Endodermal cell (in vitro differentiated cells): Measurements from ENCODE around the gene IGHMBP2. TPM values are rescaled to one million over a fixed set of nuclear protein-coding genes. Genes with fewer than 3 reads are reported as not detected.

Experiments
- DNase-seq: peaks from one replicate; pipeline ENCODE4 v3.0.0-alpha.2; 2017
- H3K27ac ChIP-seq: 2 replicates; pipeline ENCODE4 v1.5.1; 2013; ENCODE audit warnings: mild to moderate bottlenecking, low read depth, low read length, moderate library complexity
- H3K27me3 ChIP-seq: 2 replicates; pipeline ENCODE4 v1.6.1; 2013; ENCODE audit warnings: mild to moderate bottlenecking, low read length, moderate library complexity; ENCODE audit not compliant: insufficient read depth, control insufficient read depth, poor library complexity, severe bottlenecking
- H3K36me3 ChIP-seq: 2 replicates; pipeline ENCODE4 v1.7.0; 2013; ENCODE audit warnings: mild to moderate bottlenecking, low read length, moderate library complexity; ENCODE audit not compliant: control insufficient read depth, insufficient read depth
- H3K4me1 ChIP-seq: one replicate; pipeline ENCODE4 v1.7.0; 2013; ENCODE audit warnings: low read length; ENCODE audit not compliant: control insufficient read depth, insufficient read depth
- H3K4me3 ChIP-seq: 2 replicates; pipeline ENCODE4 v1.5.1; 2013; ENCODE audit warnings: mild to moderate bottlenecking, low read length, moderate library complexity
- H3K9ac ChIP-seq: 2 replicates; pipeline ENCODE4 v1.6.1; 2013; ENCODE audit warnings: mild to moderate bottlenecking, low read length, moderate library complexity; ENCODE audit not compliant: poor library complexity, severe bottlenecking; ENCODE audit errors: extremely low read depth
- H3K9me3 ChIP-seq: 2 replicates; pipeline ENCODE4 v1.6.1; 2013; ENCODE audit warnings: mild to moderate bottlenecking, low read length, moderate library complexity; ENCODE audit not compliant: control insufficient read depth
- H3K27ac Mint-ChIP-seq: 2 replicates; pipeline ENCODE4 v1.8.0; 2020; ENCODE audit warnings: mixed read lengths
- H3K27me3 Mint-ChIP-seq: 2 replicates; pipeline ENCODE4 v1.8.0; 2021; ENCODE audit warnings: mild to moderate bottlenecking, mixed read lengths; ENCODE audit not compliant: insufficient read depth
- H3K36me3 Mint-ChIP-seq: 2 replicates; pipeline ENCODE4 v1.8.0; 2020; ENCODE audit warnings: low read depth, mixed read lengths
- H3K4me1 Mint-ChIP-seq: 2 replicates; pipeline ENCODE4 v1.8.0; 2020; ENCODE audit warnings: mixed read lengths
- H3K4me3 Mint-ChIP-seq: 2 replicates; pipeline ENCODE4 v1.8.0; 2020; ENCODE audit warnings: mild to moderate bottlenecking, moderate library complexity, mixed read lengths
- H3K9me3 Mint-ChIP-seq: 2 replicates; pipeline ENCODE4 v1.8.0; 2020; ENCODE audit warnings: mild to moderate bottlenecking, mixed read lengths
- CTCF ChIP-seq: fragments of 200-600 bp; sonication (generic); conservative IDR thresholded peaks from 2 replicates; pipeline ENCODE4 v1.5.0; 2021; ENCODE audit warnings: antibody characterized with exemption, mild to moderate bottlenecking
- WGBS, 2 experiments: methylation state at CpG; one replicate each; pipeline versions ENCODE4 v1.1.5 to v1.1.7; 2013; ENCODE audit warnings: missing lambda C conversion rate in 2 of 2, mixed read lengths in 1 of 2; ENCODE audit not compliant: insufficient coverage in 1 of 2, insufficient read length in 1 of 2; 5-methylcytosine and 5-hydroxymethylcytosine counted together
- total RNA-seq, 2 donors: library from RNA; stranded (reverse); fragmentation: NEBNext Ultra II Directional in 1 of 2; extraction: Animal tissue kit (Norgen Biotek cat#: 25700) in 1 of 2; gene quantifications; 2 replicates in 1 of 2; 3 replicates in 1 of 2; pipeline ENCODE4 v1.2.1, GENCODE V29; 2021

Gene IGHMBP2
- total RNA-seq, 2 donors from 2014 or later = 23.9 to 28.3 TPM

- H3K4me3 ChIP-seq = no peak overlapping the region
- Mint-ChIP-seq H3K4me3 (no peak overlapping the region), H3K9me3 (no peaks in the 10 kb centered on the region), H3K36me3 (peaks cover 44% of the 10 kb centered on the region), H3K4me1 (no peaks in the 10 kb centered on the region), H3K27ac (no peak overlapping the region), H3K27me3 (no peaks in the 10 kb centered on the region)
- no peaks in the 10 kb centered on the region for H3K4me1 ChIP-seq
- 94 to 99% methylated on average over 10 of the region's 10 CpGs for WGBS, 2 experiments
- no peak overlapping the region for H3K9ac ChIP-seq
- no peaks in the 10 kb centered on the region for H3K9me3 ChIP-seq
- DNase-seq = no peak
- peaks cover 33% of the 10 kb centered on the region for H3K36me3 ChIP-seq
- no peaks in the 10 kb centered on the region for H3K27me3 ChIP-seq
- no peak for TF ChIP-seq CTCF
- no peak overlapping the region for H3K27ac ChIP-seq
Measured at GRCh38 chr11:68936358-68936636, 32.6 kb downstream of the IGHMBP2 start.

GRCh38 chr11:68936676-68937620 lies 33.3 kb downstream of the IGHMBP2 start:
- 90 to 93% methylated on average over 23 to 29 of the region's 29 CpGs for WGBS, 2 experiments
- H3K4me1 ChIP-seq = no peaks in the 10 kb centered on the region
- no peaks in the 10 kb centered on the region for H3K4me1 Mint-ChIP-seq

GRCh38 chr11:68938088-68938487 lies 34.4 kb downstream of the IGHMBP2 start:
- Mint-ChIP-seq H3K36me3 (peaks cover 40% of the 10 kb centered on the region), H3K9me3 (no peaks in the 10 kb centered on the region), H3K4me3 (no peak overlapping the region), H3K27ac (no peak overlapping the region), H3K27me3 (no peaks in the 10 kb centered on the region), H3K4me1 (no peaks in the 10 kb centered on the region)
- H3K4me3 ChIP-seq = no peak overlapping the region
- peaks cover 33% of the 10 kb centered on the region for H3K36me3 ChIP-seq
- no peaks in the 10 kb centered on the region for H3K27me3 ChIP-seq
- H3K9me3 ChIP-seq = no peaks in the 10 kb centered on the region
- no peak for DNase-seq
- H3K27ac ChIP-seq = no peak overlapping the region
- no peak for TF ChIP-seq CTCF
- 90 to 92% methylated on average over 17 to 18 of the region's 18 CpGs for WGBS, 2 experiments
- H3K4me1 ChIP-seq = no peaks in the 10 kb centered on the region
- H3K9ac ChIP-seq = no peak overlapping the region

More at GRCh38 chr11:68936676-68937620, 33.3 kb downstream of the IGHMBP2 start:
- no peak for DNase-seq
- H3K27ac Mint-ChIP-seq = no peak overlapping the region
- no peaks in the 10 kb centered on the region for H3K9me3 Mint-ChIP-seq
- peaks cover 41% of the 10 kb centered on the region for H3K36me3 Mint-ChIP-seq
- Histone ChIP-seq H3K9ac (no peak overlapping the region), H3K9me3 (no peaks in the 10 kb centered on the region), H3K27ac (no peak overlapping the region), H3K27me3 (no peaks in the 10 kb centered on the region), H3K4me3 (no peak overlapping the region), H3K36me3 (peaks cover 33% of the 10 kb centered on the region)
- no peak overlapping the region for H3K4me3 Mint-ChIP-seq
- H3K27me3 Mint-ChIP-seq = no peaks in the 10 kb centered on the region
- no peak for TF ChIP-seq CTCF
